NCI-H146 treated with DMSO at 0.1 percent for 48 hours (cell line): ENCODE results near the gene SETD1A.
A peak's percentile ranks its signal among the peaks of the same experiment; 100 is the strongest.
"Not testable (repeated sequence)": the region's sequence is repeated elsewhere in the genome, so short reads cannot be mapped to it uniquely, and the experiment has no call there.

ENCODE experiments used
- DNase-seq: peaks from one replicate; lab custom pipeline; 2025; ENCODE audit not compliant: unreplicated experiment; lab: John Stamatoyannopoulos, UW

Gene SETD1A

GRCh38 chr16:30928390-30928789 is 29.2 kb upstream of the SETD1A start:
- DNase-seq: no peak

- no peak for DNase-seq
Observed at GRCh38 chr16:30929167-30929566, 28.4 kb upstream of the SETD1A start.

GRCh38 chr16:30930160-30930571 is 27.4 kb upstream of the SETD1A start:
- DNase-seq: no peak

- no peak for DNase-seq
Observed at GRCh38 chr16:30931068-30931650, 26.4 kb upstream of the SETD1A start.

GRCh38 chr16:30934827-30935557 is 22.6 kb upstream of the SETD1A start:
- DNase-seq: no peak

GRCh38 chr16:30937692-30938091 is 19.9 kb upstream of the SETD1A start:
- no peak for DNase-seq

- DNase-seq: not testable (repeated sequence)
Observed at GRCh38 chr16:30939571-30939970, 18.0 kb upstream of the SETD1A start.

GRCh38 chr16:30941600-30942425 is 15.7 kb upstream of the SETD1A start:
- DNase-seq: peak; percentile 50

GRCh38 chr16:30942426-30942806 is 15.1 kb upstream of the SETD1A start:
- no peak for DNase-seq

- DNase-seq: no peak
Observed at GRCh38 chr16:30944352-30944751, 13.2 kb upstream of the SETD1A start.

- no peak for DNase-seq
Observed at GRCh38 chr16:30946671-30947540, 10.6 kb upstream of the SETD1A start.

GRCh38 chr16:30947541-30947858 is 10.1 kb upstream of the SETD1A start:
- no peak for DNase-seq

GRCh38 chr16:30947859-30948666 is 9.5 kb upstream of the SETD1A start:
- no peak for DNase-seq

- DNase-seq: no peak
Observed at GRCh38 chr16:30948667-30949649, 8.6 kb upstream of the SETD1A start, which contains the start of gene ORAI3. Gene ORAI3, plus strand, starts transcription at chr16:30949068. Its CDS starts 222 bp downstream, at chr16:30949290.

GRCh38 chr16:30949650-30950515 is 7.7 kb upstream of the SETD1A start:
- DNase-seq: peak; percentile 82

GRCh38 chr16:30950516-30951065 is 7.0 kb upstream of the SETD1A start:
- no peak for DNase-seq

GRCh38 chr16:30951193-30951592 is 6.4 kb upstream of the SETD1A start:
- DNase-seq: no peak

- no peak for DNase-seq
Observed at GRCh38 chr16:30951750-30952149, 5.8 kb upstream of the SETD1A start.
